HG03025 (cell line): ENCODE measurements around the gene WNT2B.
"Not testable (repeated sequence)": the region's sequence is repeated elsewhere in the genome, so short reads cannot be mapped to it uniquely, and the experiment has no call there.

Source experiments
- ATAC-seq: cut with Tn5 transposase; IDR thresholded peaks from one replicate; pipeline ENCODE4 v1.9.1; 2021; ENCODE audit warnings: mild to moderate bottlenecking, moderate library complexity; ENCODE audit not compliant: unreplicated experiment, low FRiP score

The WNT2B gene

GRCh38 chr1:112508278-112509004, at the start of gene WNT2B:
Gene WNT2B, plus strand, starts transcription at chr1:112508965. Its CDS starts 298 bp downstream, at chr1:112509263.
- ATAC-seq = no peak

GRCh38 chr1:112460615-112461014, 48.1 kb upstream of the WNT2B start:
- no peak for ATAC-seq

- no peak for ATAC-seq
Measured at GRCh38 chr1:112461200-112461871, 47.4 kb upstream of the WNT2B start.

- ATAC-seq = no peak
Measured at GRCh38 chr1:112462953-112463279, 45.8 kb upstream of the WNT2B start.

GRCh38 chr1:112464501-112464900, 44.3 kb upstream of the WNT2B start:
- no peak for ATAC-seq

GRCh38 chr1:112465122-112465521, 43.6 kb upstream of the WNT2B start:
- no peak for ATAC-seq

GRCh38 chr1:112466078-112466660, 42.6 kb upstream of the WNT2B start:
- peak; percentile 75 for ATAC-seq

- not testable (repeated sequence) for ATAC-seq
Measured at GRCh38 chr1:112470324-112470723, 38.4 kb upstream of the WNT2B start.

GRCh38 chr1:112470966-112471365, 37.8 kb upstream of the WNT2B start:
- no peak for ATAC-seq

GRCh38 chr1:112472142-112472541, 36.6 kb upstream of the WNT2B start:
- no peak for ATAC-seq

GRCh38 chr1:112477550-112477949, 31.2 kb upstream of the WNT2B start:
- no peak for ATAC-seq

GRCh38 chr1:112478314-112478713, 30.5 kb upstream of the WNT2B start:
- ATAC-seq = no peak

GRCh38 chr1:112486063-112486462, 22.7 kb upstream of the WNT2B start:
- not testable (repeated sequence) for ATAC-seq

GRCh38 chr1:112487686-112488085, 21.1 kb upstream of the WNT2B start:
- ATAC-seq = not testable (repeated sequence)

GRCh38 chr1:112488141-112488540, 20.6 kb upstream of the WNT2B start:
- no peak for ATAC-seq

GRCh38 chr1:112492076-112492475, 16.7 kb upstream of the WNT2B start:
- ATAC-seq = no peak

GRCh38 chr1:112493351-112493750, 15.4 kb upstream of the WNT2B start:
- no peak for ATAC-seq

- ATAC-seq = no peak
Measured at GRCh38 chr1:112496290-112496689, 12.5 kb upstream of the WNT2B start.

GRCh38 chr1:112501810-112502641, 6.7 kb upstream of the WNT2B start:
- ATAC-seq = no peak

GRCh38 chr1:112502826-112503225, 5.9 kb upstream of the WNT2B start:
- ATAC-seq = no peak
